GM13977 (cell line): ENCODE data around the gene CUBN.

Experiments
- DNase-seq: peaks from one replicate; pipeline ENCODE4 v3.0.0; 2012; ENCODE audit warnings: low spot score
- in situ Hi-C: fragments of 300-500 bp; cut with MboI; formaldehyde crosslinking; loops from one replicate; pipeline ENCODE4 v1.12.0; 2022; ENCODE audit warnings: low sequenced_read_pairs, low pct_unique_long_range_greater_than_20kb, mixed read lengths, inconsistent platforms; ENCODE audit not compliant: unreplicated experiment
- TF ChIP-seq, protein P1 (sequence below): IDR thresholded peaks from 2 replicates; pipeline ENCODE4 v1.5.1; 2012; ENCODE audit warnings: mild to moderate bottlenecking, control low read depth; ENCODE audit not compliant: insufficient read depth; ENCODE audit errors: extremely low read depth, missing control alignments

Gene CUBN

DNA sequence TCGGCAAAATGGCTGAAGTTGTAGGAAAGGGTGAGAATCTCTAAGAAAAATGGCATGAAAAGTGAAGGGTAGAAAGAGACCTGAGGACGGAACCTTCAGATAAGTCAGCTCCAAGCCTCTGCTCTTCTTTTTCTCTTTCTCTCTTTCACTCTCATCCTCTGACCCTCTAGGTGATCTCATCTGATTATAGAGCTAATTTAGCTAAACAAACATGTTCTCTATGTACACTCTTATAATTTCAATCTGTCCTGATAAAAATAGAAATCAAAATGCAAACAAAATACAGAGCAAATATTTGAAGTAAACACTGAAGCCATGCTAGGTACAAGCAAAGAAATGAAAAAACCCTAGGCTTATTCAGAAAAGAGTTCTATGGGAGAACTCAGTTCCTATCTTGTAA is 14.4 kb upstream of the CUBN start:
- TF ChIP-seq, protein P1, sequence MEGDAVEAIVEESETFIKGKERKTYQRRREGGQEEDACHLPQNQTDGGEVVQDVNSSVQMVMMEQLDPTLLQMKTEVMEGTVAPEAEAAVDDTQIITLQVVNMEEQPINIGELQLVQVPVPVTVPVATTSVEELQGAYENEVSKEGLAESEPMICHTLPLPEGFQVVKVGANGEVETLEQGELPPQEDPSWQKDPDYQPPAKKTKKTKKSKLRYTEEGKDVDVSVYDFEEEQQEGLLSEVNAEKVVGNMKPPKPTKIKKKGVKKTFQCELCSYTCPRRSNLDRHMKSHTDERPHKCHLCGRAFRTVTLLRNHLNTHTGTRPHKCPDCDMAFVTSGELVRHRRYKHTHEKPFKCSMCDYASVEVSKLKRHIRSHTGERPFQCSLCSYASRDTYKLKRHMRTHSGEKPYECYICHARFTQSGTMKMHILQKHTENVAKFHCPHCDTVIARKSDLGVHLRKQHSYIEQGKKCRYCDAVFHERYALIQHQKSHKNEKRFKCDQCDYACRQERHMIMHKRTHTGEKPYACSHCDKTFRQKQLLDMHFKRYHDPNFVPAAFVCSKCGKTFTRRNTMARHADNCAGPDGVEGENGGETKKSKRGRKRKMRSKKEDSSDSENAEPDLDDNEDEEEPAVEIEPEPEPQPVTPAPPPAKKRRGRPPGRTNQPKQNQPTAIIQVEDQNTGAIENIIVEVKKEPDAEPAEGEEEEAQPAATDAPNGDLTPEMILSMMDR, result no peak
- in situ Hi-C loops, result no loop called here
- DNase-seq, result no peak

DNA sequence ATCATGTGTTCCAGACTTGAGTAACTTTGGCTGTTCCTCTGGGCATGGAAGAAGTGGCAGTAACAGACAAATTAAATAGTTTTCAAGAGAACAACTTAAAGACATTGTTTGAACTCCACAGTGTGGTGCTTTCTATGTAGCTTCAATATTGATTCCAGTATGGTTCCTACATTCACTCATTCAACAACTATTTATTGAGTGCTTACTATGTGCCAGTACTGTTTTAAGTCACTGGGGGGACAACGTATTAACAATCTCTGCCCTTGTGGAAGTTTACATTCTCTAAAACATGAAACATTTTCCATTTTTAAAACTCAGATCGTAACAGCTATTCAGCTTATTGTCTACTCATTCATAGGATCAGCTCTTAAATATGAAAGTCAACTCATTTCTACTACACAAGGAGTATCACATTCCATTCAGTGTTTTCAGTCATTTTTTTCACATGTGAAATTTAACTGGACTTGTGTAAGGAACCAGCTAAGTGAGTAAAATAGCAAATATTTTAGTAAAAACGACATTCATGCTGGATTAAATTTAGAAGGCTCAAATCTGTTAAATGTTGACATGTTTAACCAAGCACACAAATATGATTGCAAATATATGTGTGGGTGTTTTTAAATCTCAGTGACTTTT is 13.6 kb upstream of the CUBN start:
- TF ChIP-seq, protein P1, result no peak
- in situ Hi-C loops, result no loop called here
- DNase-seq, result no peak

DNA sequence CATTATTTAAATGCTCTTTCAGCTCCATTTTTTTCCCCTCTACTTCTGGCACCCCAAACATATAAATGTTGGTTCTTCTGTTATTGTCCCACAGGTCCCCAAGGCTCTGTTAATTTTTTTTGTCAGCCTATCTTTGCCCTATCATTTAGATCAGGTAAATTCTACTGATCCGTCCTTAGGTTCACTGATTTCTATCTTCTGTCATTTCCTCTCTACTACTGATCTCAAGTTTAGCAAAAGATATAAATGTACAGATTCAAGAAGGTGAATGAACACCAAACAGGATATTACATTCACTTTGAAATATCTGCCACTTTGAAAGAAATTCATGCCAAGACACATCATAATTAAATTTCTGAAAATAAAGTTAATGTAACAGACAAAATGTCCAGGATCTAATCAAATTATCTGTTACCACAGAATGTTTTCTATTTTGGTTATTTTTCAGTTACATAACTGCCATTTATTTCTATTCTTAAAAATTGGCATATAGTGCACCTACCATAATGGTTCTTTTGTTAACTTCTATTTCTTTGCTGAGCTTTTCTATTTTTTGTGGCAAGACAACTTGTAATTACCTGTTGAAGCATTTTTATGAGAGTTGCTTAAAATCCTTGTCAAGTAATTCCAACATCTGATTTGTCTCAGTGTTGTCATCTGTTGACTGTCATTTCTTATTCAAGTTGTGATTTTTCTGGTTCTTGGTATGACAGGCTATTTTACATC is 12.1 kb upstream of the CUBN start:
- in situ Hi-C loops, result no loop called here
- TF ChIP-seq, protein P1, result no peak
- no peak for DNase-seq

DNA sequence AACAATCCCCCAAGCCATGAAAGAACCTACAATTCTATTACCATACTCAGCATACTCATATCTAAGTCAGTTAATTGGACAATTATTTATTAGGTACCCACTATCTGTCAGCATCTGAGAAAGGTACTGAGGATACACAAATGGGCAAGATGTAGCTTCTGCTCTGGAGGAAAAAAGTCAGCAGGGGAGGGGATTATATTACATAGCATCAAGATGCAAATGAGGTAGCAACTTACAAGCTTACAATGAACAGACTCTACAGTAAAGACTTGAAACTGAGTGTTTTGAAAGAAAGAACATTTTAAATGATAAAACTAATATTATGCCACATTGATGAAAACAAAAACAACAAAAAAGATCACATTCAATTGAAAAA is 10.8 kb upstream of the CUBN start:
- TF ChIP-seq, protein P1, result no peak
- in situ Hi-C loops, result no loop called here

DNA sequence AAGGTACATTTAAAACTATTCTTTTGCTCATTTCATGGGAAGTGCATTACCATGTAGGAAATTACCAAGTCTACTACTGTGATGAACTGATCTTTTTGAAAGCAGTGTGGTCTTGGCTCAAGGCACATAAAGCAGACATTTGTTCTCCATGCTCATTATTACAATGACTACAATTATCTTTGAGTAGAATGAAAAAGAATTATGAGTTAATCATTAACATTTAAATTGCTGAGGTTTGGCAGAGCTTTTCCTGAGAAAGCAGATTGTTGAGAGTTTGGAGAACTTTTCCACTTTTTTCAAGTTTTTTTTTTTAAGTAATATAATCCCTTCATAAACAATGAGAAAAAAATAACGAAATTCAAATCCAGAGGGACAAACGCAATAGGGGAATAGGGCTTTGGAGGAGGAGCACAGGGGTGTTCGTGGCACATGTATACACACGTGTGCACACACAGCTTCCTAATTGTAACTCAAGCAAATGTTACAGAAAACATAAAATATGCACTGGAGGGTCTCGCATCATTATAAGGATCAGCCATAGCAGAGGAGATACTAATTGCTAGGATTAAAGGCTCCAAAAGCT is 8.9 kb upstream of the CUBN start:
- in situ Hi-C loops, result no loop called here

More for the DNA sequence above, 10.8 kb upstream of the CUBN start:
- DNase-seq, result no peak

DNA sequence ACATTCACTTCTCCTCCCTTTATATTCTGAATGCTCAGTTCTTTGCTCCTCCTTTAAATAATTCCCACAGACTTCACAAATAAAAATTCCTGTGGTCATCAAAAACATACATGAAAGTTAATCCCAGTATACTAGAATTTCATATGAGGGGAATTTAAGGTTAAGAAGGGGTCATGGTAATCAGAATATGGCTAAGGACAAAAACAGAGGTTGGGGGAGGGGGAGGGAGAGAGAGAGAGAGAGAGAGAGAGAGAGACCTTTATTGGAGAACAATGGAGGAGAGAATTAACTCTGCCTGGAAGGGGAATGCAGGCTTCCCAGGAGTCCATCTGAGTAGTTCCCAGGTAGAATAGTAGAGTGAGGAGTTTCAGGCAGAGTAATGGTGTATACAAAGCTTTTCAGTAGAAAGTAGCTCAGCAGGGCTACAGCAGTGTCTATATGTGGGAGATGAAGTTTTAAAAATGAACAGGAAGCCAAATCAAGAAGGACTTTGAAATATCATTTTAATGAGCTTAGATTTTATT is 5.2 kb upstream of the CUBN start:
- in situ Hi-C loops, result no loop called here
- TF ChIP-seq, protein P1, result no peak
- no peak for DNase-seq

More for the DNA sequence above, 8.9 kb upstream of the CUBN start:
- DNase-seq, result no peak
- TF ChIP-seq, protein P1, result no peak
